GM21526 (cell line): ENCODE measurements around the gene ZNF652.
A peak's percentile ranks its signal among the peaks of the same experiment; 100 is the strongest.

Experiments
- ATAC-seq: cut with Tn5 transposase; IDR thresholded peaks from one replicate; pipeline ENCODE4 v1.9.1; 2021; ENCODE audit warnings: moderate library complexity; ENCODE audit not compliant: unreplicated experiment, low FRiP score

The ZNF652 gene

GRCh38 chr17:49360796-49361128 is 1.3 kb downstream of the ZNF652 start:
- ATAC-seq = peak; percentile 1

DNA sequence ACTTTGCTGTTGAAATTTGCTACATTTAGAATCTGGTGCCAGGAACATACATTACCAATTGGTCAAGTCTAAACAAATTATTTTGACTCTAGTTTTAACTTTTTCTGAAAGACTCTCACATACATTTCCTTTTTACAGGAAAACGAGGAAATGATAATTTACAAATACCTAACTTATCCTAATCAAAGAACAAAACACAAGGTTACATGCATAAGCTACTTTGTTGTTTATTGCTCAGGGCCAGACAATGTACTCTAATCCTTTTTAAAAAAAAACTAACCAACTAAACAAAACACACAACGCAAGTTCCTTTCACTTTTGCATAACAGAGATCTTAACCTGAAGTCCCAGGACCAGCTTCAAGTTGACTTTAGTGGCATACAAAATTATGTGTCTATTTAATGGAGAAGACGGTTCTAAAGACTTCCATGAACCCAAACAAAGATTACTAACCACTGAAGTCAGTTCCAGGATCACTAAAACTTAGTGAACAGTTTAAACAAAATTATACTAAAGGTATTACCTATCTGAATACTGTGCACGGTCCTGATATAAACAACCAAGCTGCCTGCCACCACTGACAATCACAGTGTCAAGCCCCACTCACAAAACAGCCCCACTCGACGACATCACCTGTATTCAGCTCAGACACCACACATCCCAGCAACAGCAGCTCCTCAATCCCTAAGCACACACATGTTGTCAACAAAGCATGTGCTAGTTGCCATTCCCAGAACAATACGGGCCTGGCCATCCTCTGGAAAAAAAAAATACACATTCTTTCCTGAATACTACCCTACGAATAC is 1.9 kb downstream of the ZNF652 start:
- no peak for ATAC-seq

GRCh38 chr17:49358641-49359247 is 3.3 kb downstream of the ZNF652 start:
- ATAC-seq = no peak

- ATAC-seq = no peak
Observed at GRCh38 chr17:49357516-49357915, 4.5 kb downstream of the ZNF652 start.

DNA sequence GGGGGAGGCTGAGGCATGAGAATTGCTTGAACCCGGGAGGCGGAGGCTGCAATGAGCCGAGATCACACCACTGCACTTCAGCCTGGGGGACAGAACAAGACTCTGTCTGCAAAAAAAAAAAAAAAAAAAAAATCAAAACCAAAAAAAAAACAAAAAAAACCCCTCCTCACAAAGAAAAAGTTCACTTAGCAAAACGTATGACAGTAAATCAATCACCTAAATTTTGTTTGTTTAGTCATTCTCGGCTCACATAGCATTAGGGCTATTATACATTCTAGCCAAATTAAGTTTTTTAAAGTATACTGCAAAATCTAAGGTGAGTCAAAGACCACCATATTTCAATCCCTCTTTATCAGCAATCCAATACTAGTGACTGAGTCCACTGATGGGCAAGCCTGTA is 5.7 kb downstream of the ZNF652 start:
- ATAC-seq = no peak

DNA sequence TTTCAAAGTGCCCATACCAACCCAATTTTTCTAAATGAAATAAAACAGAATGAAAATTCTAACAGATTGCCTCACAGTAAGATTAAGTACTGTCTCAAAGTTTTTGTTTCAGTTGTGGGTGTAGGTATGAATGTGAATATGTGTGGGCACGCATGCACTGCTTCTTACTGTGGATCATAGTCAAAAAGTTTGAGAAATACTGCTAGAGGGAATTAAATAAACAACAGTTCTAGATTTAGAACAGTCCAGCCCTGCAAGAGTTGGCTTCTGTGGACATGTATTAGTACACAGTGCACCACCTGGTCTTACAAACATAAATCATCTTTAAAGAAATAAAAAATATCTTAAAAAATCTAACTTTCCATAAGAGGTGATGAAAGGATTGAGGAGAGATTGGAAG is 8.4 kb downstream of the ZNF652 start:
- ATAC-seq = no peak

- no peak for ATAC-seq
Observed at GRCh38 chr17:49352587-49353154, 9.4 kb downstream of the ZNF652 start.

DNA sequence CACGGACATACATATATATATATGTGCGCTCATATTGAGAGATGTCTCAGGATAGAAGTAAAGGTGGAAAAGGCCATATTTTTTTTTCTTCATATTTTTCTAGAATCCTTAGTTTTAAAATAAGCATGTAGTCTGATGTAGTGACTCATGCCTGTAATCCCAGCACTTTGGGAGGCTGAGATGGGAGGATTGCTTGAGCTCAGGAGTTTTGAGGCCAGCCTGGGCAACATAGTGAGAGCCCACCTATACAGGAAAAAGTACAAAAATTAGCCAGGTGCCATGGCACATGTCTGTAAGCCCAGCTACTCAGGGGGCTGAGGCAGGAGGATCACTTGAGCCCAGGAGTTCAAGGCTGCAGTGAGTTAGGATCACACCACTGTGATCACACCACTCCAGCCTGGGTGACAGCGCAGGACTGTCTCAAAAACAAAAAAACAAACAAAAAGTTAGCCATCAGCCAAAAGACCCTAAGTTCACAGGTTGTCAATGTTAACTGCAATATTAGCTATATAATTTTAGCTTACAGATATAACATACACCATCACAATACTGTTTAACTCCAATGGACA is 10.4 kb downstream of the ZNF652 start:
- no peak for ATAC-seq

- ATAC-seq = no peak
Observed at GRCh38 chr17:49349541-49349940, 12.5 kb downstream of the ZNF652 start.

DNA sequence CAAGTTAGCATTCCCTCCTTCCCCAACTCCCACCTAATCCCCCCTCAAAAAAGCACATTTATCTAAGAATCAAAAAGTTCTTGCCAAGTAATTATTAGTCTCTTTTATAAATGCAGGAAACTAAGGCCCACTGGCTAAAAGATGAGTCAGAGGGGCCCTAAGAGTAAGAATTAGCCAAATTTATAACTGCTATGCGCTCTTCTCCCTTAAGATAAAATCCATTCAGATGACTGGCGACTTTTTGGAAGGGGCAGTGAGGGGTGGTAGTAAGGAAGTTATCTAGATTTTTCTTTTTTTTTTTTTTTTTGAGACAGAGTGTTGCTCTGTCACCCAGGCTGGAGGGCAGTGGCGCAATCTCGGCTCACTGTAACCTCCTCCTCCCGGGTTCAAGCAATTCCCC is 17.1 kb downstream of the ZNF652 start:
- ATAC-seq = no peak

GRCh38 chr17:49343273-49343672 is 18.8 kb downstream of the ZNF652 start:
- ATAC-seq = no peak

DNA sequence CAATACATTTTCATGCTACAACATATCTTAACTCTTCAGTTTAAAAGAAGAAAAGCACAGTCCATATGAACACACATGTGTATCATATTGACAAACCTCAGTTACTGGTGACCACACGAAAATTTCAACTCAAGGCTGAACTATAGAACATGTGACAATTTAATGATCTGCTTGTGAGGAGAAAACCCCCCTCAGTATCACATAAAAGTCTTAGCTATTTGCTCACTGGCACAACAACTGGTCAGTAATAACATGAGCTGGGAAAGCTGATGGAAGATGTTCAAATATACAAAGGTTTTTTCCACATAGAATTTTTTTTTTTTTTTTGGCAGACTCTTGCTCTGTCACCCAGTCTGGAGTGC is 19.5 kb downstream of the ZNF652 start:
- ATAC-seq = no peak

DNA sequence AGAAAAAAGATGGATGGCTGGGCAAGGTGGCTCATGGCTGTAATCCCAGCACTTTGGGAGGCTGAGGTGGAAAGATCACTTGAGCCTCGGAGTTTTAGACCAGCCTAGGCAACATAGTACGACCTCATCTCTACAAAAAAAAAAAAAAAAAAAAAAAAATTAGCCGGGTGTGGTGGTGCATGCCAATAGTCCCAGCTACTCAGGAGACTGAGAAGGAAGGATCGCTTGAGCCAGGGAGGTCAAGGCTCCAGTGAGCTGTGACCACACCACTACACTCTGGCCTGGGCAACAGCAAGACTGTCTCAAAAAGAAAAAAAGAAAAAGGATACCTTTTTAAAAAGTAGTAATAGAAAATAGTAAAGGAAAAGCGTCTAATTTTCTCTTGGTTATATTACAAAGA is 20.7 kb downstream of the ZNF652 start:
- no peak for ATAC-seq

DNA sequence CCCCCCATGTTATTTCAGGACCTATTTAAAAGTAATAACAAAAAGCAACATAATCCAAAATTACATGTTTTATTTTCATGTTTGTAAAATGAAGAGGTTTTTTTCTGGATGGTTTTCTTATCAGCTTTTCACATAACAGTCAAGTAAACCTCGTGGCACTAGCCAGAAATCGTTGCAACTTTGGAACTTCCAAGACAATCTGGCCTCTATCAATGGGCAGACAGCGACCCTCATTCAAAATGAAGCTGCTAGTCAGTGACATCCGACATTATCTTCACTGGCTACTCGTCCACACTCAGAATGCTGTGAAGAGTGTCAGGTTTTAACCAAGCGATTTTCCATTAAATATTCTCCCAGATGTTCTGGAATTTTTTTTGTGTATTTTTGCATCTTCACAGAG is 22.7 kb downstream of the ZNF652 start:
- ATAC-seq = no peak

- ATAC-seq = no peak
Observed at GRCh38 chr17:49338883-49339282, 23.2 kb downstream of the ZNF652 start.

- no peak for ATAC-seq
Observed at GRCh38 chr17:49337884-49338283, 24.2 kb downstream of the ZNF652 start.

GRCh38 chr17:49334744-49335512 is 27.1 kb downstream of the ZNF652 start:
- ATAC-seq = no peak

GRCh38 chr17:49333804-49334203 is 28.2 kb downstream of the ZNF652 start:
- ATAC-seq = no peak

- no peak for ATAC-seq
Observed at GRCh38 chr17:49327835-49328784, 33.9 kb downstream of the ZNF652 start.

DNA sequence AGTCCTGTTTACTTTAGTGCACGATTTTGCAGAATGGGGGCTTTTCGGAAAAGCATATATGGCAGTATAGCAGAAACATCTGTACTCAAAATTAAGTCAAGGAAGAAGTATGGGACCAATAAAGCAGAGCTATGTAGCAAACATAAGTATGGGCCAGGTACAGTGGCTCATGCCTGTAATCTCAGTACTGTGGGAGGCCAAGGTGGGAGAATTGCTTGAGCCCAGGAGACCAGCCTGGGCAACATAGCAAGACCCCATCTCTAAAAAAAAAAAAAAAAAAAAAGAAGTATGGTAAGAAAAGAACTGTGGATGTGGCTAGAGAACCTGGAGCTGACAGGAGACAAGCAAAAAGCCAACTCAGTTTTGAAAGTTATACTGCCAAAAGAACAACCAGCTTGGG is 36.1 kb downstream of the ZNF652 start:
- no peak for ATAC-seq
